PC-3 (cell line): ENCODE results near the gene CFAP97D1. TPM values are rescaled to one million over a fixed set of nuclear protein-coding genes. Genes with fewer than 3 reads are reported as not detected.

Source experiments
- ATAC-seq: fragments of 200-7000 bp; cut with Tn5 transposase; 2 replicates; pipeline ENCODE4 v1.9.1; 2020; ENCODE audit warnings: mild to moderate bottlenecking, moderate library complexity
- BruUV-seq: library from RNA; stranded (reverse); fragments of 400-500 nt; replicated peaks from 2 replicates; lab custom pipeline; 2021; lab: Mats Ljungman, UMichigan
- CTCF ChIA-PET: fragments of 300-600 bp; sonication (Branson Sonifier 250); formaldehyde crosslinking; loops from one replicate; lab custom pipeline; 2022; ENCODE audit warnings: antibody characterized with exemption; lab: Charles Lee
- POLR2A ChIA-PET: fragments of 300-600 bp; sonication (Branson Sonifier 250); formaldehyde crosslinking; loops from one replicate; lab custom pipeline; 2022; ENCODE audit warnings: antibody characterized with exemption; ENCODE audit not compliant: unreplicated experiment; lab: Charles Lee
- DNase-seq: peaks from one replicate; pipeline ENCODE4 v3.0.0-alpha.2; 2015
- H2AFZ ChIP-seq: fragments of 300-600 bp; sonication (generic); 2 replicates; pipeline ENCODE4 v1.6.0; 2016; ENCODE audit warnings: antibody characterized with exemption, low read length
- H3F3A ChIP-seq: fragments of 300-600 bp; sonication (generic); one replicate; pipeline ENCODE4 v1.6.0; 2017; ENCODE audit warnings: antibody characterized with exemption, low read length, control low read depth, mild to moderate bottlenecking; ENCODE audit not compliant: unreplicated experiment
- H3K27ac ChIP-seq: fragments of 300-600 bp; sonication (generic); 2 replicates; pipeline ENCODE4 v1.5.1; 2016; ENCODE audit warnings: mild to moderate bottlenecking, low read length
- H3K27me3 ChIP-seq: fragments of 300-600 bp; sonication (generic); 2 replicates; pipeline ENCODE4 v1.6.1; 2016; ENCODE audit warnings: low read length, mixed read lengths
- H3K36me3 ChIP-seq: fragments of 300-600 bp; sonication (generic); 2 replicates; pipeline ENCODE4 v1.6.1; 2016; ENCODE audit warnings: low read depth, mixed run types, low read length, mixed read lengths
- H3K4me1 ChIP-seq: fragments of 300-600 bp; sonication (generic); 2 replicates; pipeline ENCODE4 v1.5.1; 2016; ENCODE audit warnings: low read length; ENCODE audit not compliant: insufficient read depth
- H3K4me2 ChIP-seq: fragments of 300-600 bp; sonication (generic); 2 replicates; pipeline ENCODE4 v1.6.0; 2016; ENCODE audit warnings: low read length
- H3K4me3 ChIP-seq: fragments of 300-600 bp; sonication (generic); 2 replicates; pipeline ENCODE4 v1.5.1; 2016; ENCODE audit warnings: mild to moderate bottlenecking, low read length, mixed read lengths
- H3K79me2 ChIP-seq: fragments of 300-600 bp; sonication (generic); 2 replicates; pipeline ENCODE4 v1.6.1; 2017; ENCODE audit warnings: low read length, mixed read lengths
- H3K9ac ChIP-seq: fragments of 300-600 bp; sonication (generic); 2 replicates; pipeline ENCODE4 v1.6.0; 2016; ENCODE audit warnings: mild to moderate bottlenecking, low read length
- H3K9me2 ChIP-seq: fragments of 300-600 bp; sonication (generic); replicated peaks from 2 replicates; pipeline ENCODE4 v1.6.1; 2016; ENCODE audit warnings: mixed run types, low read length, mixed read lengths
- H3K9me3 ChIP-seq: fragments of 300-600 bp; sonication (generic); 2 replicates; pipeline ENCODE4 v1.6.1; 2016; ENCODE audit warnings: low read length, mixed read lengths
- H4K20me1 ChIP-seq: fragments of 300-600 bp; sonication (generic); 2 replicates; pipeline ENCODE4 v1.6.1; 2016; ENCODE audit warnings: low read length, mixed read lengths
- CTCF ChIP-seq: fragments of 300-600 bp; sonication (generic); conservative IDR thresholded peaks from 2 replicates; pipeline ENCODE4 v1.5.1; 2017; ENCODE audit warnings: antibody characterized with exemption, low read depth, mild to moderate bottlenecking, low read length
- EZH2 ChIP-seq: fragments of 300-600 bp; sonication (generic); IDR thresholded peaks from one replicate; pipeline ENCODE4 v1.6.1; 2017; ENCODE audit warnings: antibody characterized with exemption, mild to moderate bottlenecking, low read length; ENCODE audit not compliant: unreplicated experiment
- EZH2phosphoT487 ChIP-seq: fragments of 300-600 bp; sonication (generic); IDR thresholded peaks from 2 replicates; pipeline ENCODE4 v1.6.1; 2018; ENCODE audit warnings: mild to moderate bottlenecking, antibody characterized with exemption, low read length, borderline replicate concordance
- intact Hi-C: fragments of 100-400 bp; cut with micrococcal nuclease; formaldehyde crosslinking; loops from 2 replicates; pipeline ENCODE4 v1.9.0; 2023
- total RNA-seq: library from RNA; depleted of rRNA; stranded (reverse); fragments of >200 nt; gene quantifications from 2 replicates; pipeline ENCODE4 v1.2.3, GENCODE V29; 2014

CFAP97D1 gene
- total RNA-seq, 1 experiment from 2014 or later = 0.29 TPM

GRCh38 chr17:43758086-43758485, 22.1 kb upstream of the CFAP97D1 start:
- no peak overlapping the region for H3K4me3 ChIP-seq
- ATAC-seq (no peak), DNase-seq (no peak)
- H3K4me2 ChIP-seq = no peak overlapping the region
- intact Hi-C loops = no loop called here
- H3K9me2 ChIP-seq = no peaks in the 10 kb centered on the region
- BruUV-seq = no TSS peak
- TF ChIP-seq EZH2phosphoT487 = no peak
- TF ChIP-seq CTCF = no peak
- no peak overlapping the region for H3K27ac ChIP-seq
- no peaks in the 10 kb centered on the region for H3K36me3 ChIP-seq
- no peak overlapping the region for H2AFZ ChIP-seq
- H3K79me2 ChIP-seq = no peaks in the 10 kb centered on the region
- no peaks in the 10 kb centered on the region for H4K20me1 ChIP-seq
- POLR2A ChIA-PET = interaction anchor here (0.7 kb wide), 1 partner anchor 21 kb away, joined by 14 read pairs; the partner anchor contains the start of gene DUSP3
- CTCF ChIA-PET = interaction anchor here (3.3 kb wide), 1 partner anchor 63 kb away, joined by 36 read pairs; no protein-coding TSS in a partner anchor
- H3K9ac ChIP-seq = no peak overlapping the region
- no peaks in the 10 kb centered on the region for H3K27me3 ChIP-seq
- H3K9me3 ChIP-seq = no peaks in the 10 kb centered on the region
- H3F3A ChIP-seq = no peaks in the 10 kb centered on the region
- H3K4me1 ChIP-seq = peaks cover 33% of the 10 kb centered on the region

GRCh38 chr17:43758497-43759174, 21.6 kb upstream of the CFAP97D1 start, which contains the start of gene SOST:
Gene SOST (minus strand): TSS chr17:43758791. CDS start chr17:43758741, 50 bp downstream.
- H3K27ac ChIP-seq = no peak within 1 kb of the TSS
- H3K9me2 ChIP-seq = no peaks in the 10 kb centered on the region
- peaks cover 28% of the 10 kb centered on the region for H3K4me1 ChIP-seq
- H4K20me1 ChIP-seq = no peaks in the 10 kb centered on the region
- H3K4me3 ChIP-seq = no peak within 1 kb of the TSS
- H3K9ac ChIP-seq = no peak within 1 kb of the TSS
- H3K27me3 ChIP-seq = no peaks in the 10 kb centered on the region
- ATAC-seq (no peak), DNase-seq (no peak)
- H3K4me2 ChIP-seq = no peak within 1 kb of the TSS
- H3K9me3 ChIP-seq = no peaks in the 10 kb centered on the region
- ChIA-PET POLR2A (interaction anchor here (0.7 kb wide), 1 partner anchor 20 kb away, joined by 14 read pairs; the partner anchor contains the start of gene DUSP3), CTCF (interaction anchor here (1.5 to 3.3 kb wide), 2 partner anchors 64 to 67 kb away, joined by 4 to 36 read pairs; no protein-coding TSS in a partner anchor)
- H3K36me3 ChIP-seq = no peaks in the 10 kb centered on the region
- BruUV-seq = no TSS peak
- no peak for TF ChIP-seq EZH2phosphoT487
- TF ChIP-seq CTCF = no peak
- TF ChIP-seq EZH2 = no peak
- H3F3A ChIP-seq = no peaks in the 10 kb centered on the region
- intact Hi-C loops = no loop called here
- H2AFZ ChIP-seq = no peak within 1 kb of the TSS
- H3K79me2 ChIP-seq = no peaks in the 10 kb centered on the region
